Astrocyte of the spinal cord (primary cell): ENCODE measurements around the gene NEURL3.

ENCODE experiments used
- DNase-seq: peaks from one replicate; pipeline ENCODE4 v3.0.0; 2011; ENCODE audit warnings: low read depth, low spot score
- H3K4me3 ChIP-seq: 2 replicates; pipeline ENCODE4 v1.5.1; 2011; ENCODE audit warnings: low read depth, mild to moderate bottlenecking, low read length, moderate library complexity
- CTCF ChIP-seq: IDR thresholded peaks from 2 replicates; pipeline ENCODE4 v1.5.1; 2012; ENCODE audit warnings: low read depth, mild to moderate bottlenecking, low read length, inconsistent platforms
- in situ Hi-C: cut with HindIII; loops from 2 replicates; pipeline ENCODE4 v1.10.0; 2017; ENCODE audit warnings: low sequenced_read_pairs

Gene NEURL3

GRCh38 chr2:96506016-96506906 is 1.1 kb upstream of the NEURL3 start:
- in situ Hi-C loops = no loop called here
- TF ChIP-seq CTCF = no peak
- no peak overlapping the region for H3K4me3 ChIP-seq
- no peak for DNase-seq

- DNase-seq = no peak
- H3K4me3 ChIP-seq = no peak overlapping the region
- in situ Hi-C loops = no loop called here
- TF ChIP-seq CTCF = no peak
Observed at GRCh38 chr2:96503637-96504243, 1.4 kb downstream of the NEURL3 start.

GRCh38 chr2:96502891-96503636 is 2.1 kb downstream of the NEURL3 start:
- H3K4me3 ChIP-seq = no peak overlapping the region
- in situ Hi-C loops = no loop called here
- DNase-seq = no peak
- TF ChIP-seq CTCF = no peak

GRCh38 chr2:96501886-96502810 is 3.0 kb downstream of the NEURL3 start:
- no peak for TF ChIP-seq CTCF
- in situ Hi-C loops = no loop called here
- DNase-seq = no peak
- no peak overlapping the region for H3K4me3 ChIP-seq

GRCh38 chr2:96501471-96501874 is 3.7 kb downstream of the NEURL3 start:
- in situ Hi-C loops = no loop called here
- no peak for DNase-seq
- TF ChIP-seq CTCF = no peak
- no peak overlapping the region for H3K4me3 ChIP-seq
